Renal cortical epithelial cell (primary cell): Measurements from ENCODE around the gene VDR. TPM values are rescaled to one million over a fixed set of nuclear protein-coding genes. Genes with fewer than 3 reads are reported as not detected.

Experiments
- DNase-seq: peaks from one replicate; pipeline ENCODE4 v3.0.0-alpha.2; 2011; ENCODE audit warnings: low read depth
- total RNA-seq: library from RNA; depleted of rRNA; stranded (reverse); fragments of >200 nt; gene quantifications from 2 replicates; pipeline ENCODE4 v1.2.3, GENCODE V29; 2014

The VDR gene
- total RNA-seq, 1 donor from 2014 or later = 2.9 TPM

GRCh38 chr12:47870175-47870781 is 34.5 kb downstream of the VDR start:
- peak; percentile 33 for DNase-seq

- DNase-seq = no peak
These were observed 36.2 kb downstream of the VDR start for GRCh38 chr12:47868552-47869031.

GRCh38 chr12:47868041-47868440 is 36.8 kb downstream of the VDR start:
- no peak for DNase-seq

- DNase-seq = peak; percentile 58
These were observed 37.3 kb downstream of the VDR start for GRCh38 chr12:47867495-47867941.

- DNase-seq = no peak
These were observed 40.1 kb downstream of the VDR start for GRCh38 chr12:47864646-47865235.

GRCh38 chr12:47863985-47864384 is 40.8 kb downstream of the VDR start:
- DNase-seq = no peak

GRCh38 chr12:47863467-47863866 is 41.3 kb downstream of the VDR start:
- DNase-seq = no peak

GRCh38 chr12:47862881-47863280 is 41.9 kb downstream of the VDR start:
- DNase-seq = no peak

- no peak for DNase-seq
These were observed 42.5 kb downstream of the VDR start for GRCh38 chr12:47862167-47862750.

GRCh38 chr12:47860873-47861272 is 43.9 kb downstream of the VDR start:
- no peak for DNase-seq

GRCh38 chr12:47860279-47860841 is 44.4 kb downstream of the VDR start:
- no peak for DNase-seq

- no peak for DNase-seq
These were observed 46.1 kb downstream of the VDR start for GRCh38 chr12:47858511-47859266.

- no peak for DNase-seq
These were observed 47.8 kb downstream of the VDR start for GRCh38 chr12:47856721-47857575.

GRCh38 chr12:47856094-47856493 is 48.7 kb downstream of the VDR start:
- DNase-seq = no peak

- DNase-seq = no peak
These were observed 49.3 kb downstream of the VDR start for GRCh38 chr12:47855502-47855901.

GRCh38 chr12:47854531-47854930 is 50.3 kb downstream of the VDR start:
- DNase-seq = no peak

- no peak for DNase-seq
These were observed 52.7 kb downstream of the VDR start for GRCh38 chr12:47852096-47852571.

- no peak for DNase-seq
These were observed 53.4 kb downstream of the VDR start for GRCh38 chr12:47851303-47851952.

- no peak for DNase-seq
These were observed 54.4 kb downstream of the VDR start for GRCh38 chr12:47850153-47851084.
